HG03457 (cell line): ENCODE measurements around the gene FMO3.

ENCODE experiments used
- ATAC-seq: cut with Tn5 transposase; IDR thresholded peaks from one replicate; pipeline ENCODE4 v1.9.1; 2021; ENCODE audit warnings: moderate number of reproducible peaks; ENCODE audit not compliant: unreplicated experiment

Gene FMO3

DNA sequence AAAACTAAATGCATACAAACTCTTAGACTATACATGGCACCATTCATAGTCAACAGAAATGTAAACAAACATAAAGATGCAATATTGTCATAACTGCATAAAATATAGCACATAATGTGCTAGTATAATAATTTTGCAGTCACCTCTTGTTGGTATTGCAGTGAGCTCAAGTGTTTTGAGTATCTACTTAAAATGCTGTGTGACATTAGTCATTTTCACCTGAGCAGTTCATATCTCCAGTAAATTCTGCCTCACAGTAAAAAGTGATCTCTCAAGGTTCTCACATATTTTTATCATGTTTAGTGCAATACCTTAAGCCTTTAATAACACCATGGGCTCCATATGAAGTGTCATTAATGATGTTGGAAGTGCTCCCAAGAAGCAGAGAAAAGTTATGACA, 64.8 kb downstream of the FMO3 start:
- no peak for ATAC-seq

DNA sequence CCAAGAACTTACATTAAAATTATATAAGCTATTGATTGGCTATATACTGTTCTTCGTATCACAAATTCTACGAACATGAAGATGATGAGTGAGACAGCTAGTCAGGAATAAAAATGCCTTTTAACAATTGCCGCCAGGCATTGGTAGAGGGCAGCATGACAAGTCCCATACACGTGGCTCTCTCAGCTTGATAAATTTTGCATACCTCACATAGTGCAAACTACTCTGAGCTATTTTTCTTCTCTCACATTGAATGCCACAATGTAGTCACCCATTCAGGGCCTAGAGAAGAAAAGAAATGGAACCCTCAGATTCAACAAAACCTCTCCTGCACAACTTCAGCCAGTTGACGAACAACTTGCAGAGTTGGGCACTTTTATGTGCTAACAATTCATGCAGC, 67.4 kb downstream of the FMO3 start:
- no peak for ATAC-seq

DNA sequence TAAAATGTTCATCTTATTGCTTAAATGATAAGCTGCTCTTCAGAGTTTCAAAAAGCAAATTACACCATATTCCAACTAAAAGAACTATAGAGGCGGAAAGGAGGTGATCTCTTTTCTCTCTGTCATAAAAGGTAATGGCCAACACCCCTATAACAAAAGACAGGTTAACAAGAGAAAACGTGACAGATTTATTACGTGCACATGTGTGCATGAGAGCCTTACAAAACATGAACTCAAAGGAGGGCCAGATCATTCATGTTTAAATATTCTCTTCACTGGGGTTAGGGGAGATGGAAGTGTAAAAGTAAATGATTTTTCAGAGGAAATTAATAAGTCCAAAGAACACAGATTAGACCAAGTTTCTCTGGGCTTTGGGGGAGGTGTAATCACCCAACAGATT, 67.8 kb downstream of the FMO3 start:
- ATAC-seq, result no peak

DNA sequence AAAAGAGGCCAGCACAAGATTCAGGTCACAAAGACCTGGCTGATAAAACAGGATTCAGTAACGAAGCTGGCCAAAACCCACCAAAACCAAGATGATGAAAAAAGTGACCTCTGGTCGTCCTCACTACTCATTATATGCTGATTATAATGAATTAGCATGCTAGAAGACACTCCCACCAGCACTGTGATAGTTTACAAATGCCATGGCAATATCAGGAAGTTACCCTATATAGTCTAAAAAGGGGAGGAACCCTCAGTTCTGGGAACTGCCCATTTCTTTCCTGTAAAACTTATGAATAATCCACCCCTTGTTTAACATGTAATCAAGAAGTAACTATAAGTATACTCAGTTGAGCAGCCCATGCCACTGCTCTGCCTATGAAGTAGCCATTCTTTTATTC, 68.4 kb downstream of the FMO3 start:
- no peak for ATAC-seq

DNA sequence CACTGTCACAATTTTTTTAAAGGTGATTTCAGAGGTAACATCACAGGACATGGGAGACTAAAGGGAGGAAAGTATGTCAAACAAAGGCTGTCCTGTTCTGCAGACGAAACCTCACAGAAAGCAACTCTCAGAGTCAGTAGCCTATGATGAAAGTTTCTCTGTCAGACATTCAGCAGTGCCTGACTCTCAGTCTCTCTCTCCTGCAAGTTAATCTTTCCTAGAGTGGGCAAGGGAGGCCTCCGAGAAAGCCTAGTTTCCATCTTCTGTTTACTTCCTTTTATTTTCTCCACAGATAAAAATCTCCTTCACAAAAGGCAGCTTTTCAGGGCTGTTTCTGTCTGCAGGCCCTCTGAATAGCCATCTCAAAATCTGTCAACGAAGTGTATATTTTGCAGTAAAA, 69.5 kb downstream of the FMO3 start:
- ATAC-seq, result no peak

DNA sequence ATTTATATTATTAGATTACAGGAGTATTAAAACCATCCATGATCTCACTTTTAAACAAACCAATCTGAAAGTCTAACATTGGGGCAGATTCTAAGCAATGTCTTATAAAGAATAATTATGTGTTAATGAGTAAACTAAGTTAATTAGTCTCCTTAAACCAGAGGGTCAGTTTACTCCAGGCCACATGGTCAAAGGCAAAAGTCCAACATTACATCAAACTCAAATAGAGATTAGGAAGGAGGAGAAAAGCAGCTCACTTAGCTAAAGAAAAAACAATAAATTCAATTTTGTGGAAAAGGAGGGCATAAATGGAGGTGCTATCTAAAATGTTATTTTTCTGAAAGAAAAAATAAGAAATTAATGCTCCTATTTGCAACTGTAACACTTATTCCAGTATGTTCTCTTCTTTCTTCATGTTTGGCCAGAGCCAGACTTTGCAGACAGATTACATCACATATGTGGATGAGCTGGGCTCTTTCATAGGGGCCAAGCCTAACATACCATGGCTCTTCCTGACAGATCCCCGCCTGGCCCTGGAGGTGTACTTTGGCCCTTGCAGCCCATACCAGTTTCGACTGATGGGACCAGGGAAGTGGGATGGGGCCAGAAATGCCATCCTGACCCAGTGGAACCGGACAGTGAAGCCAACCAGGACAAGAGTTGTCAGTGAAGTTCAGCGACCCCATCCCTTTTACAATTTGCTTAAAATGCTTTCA, 70.1 kb downstream of the FMO3 start:
- no peak for ATAC-seq

DNA sequence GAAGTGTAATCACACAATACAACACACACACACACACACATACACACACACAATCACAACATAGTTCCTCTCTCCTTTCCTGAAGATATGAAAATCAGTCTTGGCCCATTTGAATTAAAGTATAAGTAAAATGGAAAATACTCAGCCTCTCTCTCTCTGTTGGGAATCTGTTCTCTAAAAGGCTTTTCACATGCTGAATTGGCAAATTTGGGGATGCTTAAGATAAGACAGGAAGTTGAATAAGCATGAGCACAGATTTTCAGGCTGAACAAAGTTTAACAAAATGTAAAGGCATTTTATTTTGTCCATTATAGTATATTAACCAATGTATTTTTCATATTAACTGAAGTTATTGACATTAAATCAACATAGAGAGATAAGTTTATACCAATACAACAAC, 70.7 kb downstream of the FMO3 start:
- ATAC-seq, result no peak

DNA sequence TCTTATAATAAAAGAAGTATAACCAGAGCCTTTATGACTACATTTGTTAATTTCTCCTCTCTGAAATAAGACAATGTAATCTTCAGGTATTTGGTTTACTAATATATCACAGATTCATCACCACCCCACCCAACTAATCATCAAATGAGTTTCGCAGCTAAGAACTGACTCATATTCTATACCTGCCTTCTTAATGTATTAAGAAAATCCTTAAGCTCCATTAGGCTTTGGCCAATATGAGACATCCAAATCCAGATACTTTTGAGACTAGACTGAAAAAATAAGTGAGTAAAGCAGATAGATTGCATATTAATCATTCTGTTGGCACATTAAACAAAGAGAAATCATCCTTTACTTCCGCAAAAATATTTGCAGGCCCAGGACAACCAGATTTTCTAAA, 75.7 kb downstream of the FMO3 start:
- ATAC-seq, result no peak
